ENCODE measurements around the gene C19orf38.

- TF ChIP-seq, protein P1, sequence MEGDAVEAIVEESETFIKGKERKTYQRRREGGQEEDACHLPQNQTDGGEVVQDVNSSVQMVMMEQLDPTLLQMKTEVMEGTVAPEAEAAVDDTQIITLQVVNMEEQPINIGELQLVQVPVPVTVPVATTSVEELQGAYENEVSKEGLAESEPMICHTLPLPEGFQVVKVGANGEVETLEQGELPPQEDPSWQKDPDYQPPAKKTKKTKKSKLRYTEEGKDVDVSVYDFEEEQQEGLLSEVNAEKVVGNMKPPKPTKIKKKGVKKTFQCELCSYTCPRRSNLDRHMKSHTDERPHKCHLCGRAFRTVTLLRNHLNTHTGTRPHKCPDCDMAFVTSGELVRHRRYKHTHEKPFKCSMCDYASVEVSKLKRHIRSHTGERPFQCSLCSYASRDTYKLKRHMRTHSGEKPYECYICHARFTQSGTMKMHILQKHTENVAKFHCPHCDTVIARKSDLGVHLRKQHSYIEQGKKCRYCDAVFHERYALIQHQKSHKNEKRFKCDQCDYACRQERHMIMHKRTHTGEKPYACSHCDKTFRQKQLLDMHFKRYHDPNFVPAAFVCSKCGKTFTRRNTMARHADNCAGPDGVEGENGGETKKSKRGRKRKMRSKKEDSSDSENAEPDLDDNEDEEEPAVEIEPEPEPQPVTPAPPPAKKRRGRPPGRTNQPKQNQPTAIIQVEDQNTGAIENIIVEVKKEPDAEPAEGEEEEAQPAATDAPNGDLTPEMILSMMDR (IDR thresholded peaks at IDR 0.05): no peak
- no peak for TF ChIP-seq POLR2A (IDR thresholded peaks at IDR 0.05)
Observed at GRCh38 chr19:10817291-10818038, 30.8 kb upstream of the C19orf38 start.
